HepG2 (cell line): Measurements from ENCODE around the gene HPCAL1.

Experiments used
- ARNT ChIP-seq: fragments of 450-650 bp; IDR thresholded peaks from 2 replicates; pipeline ENCODE4 v1.6.1; 2017
- CCAR2 ChIP-seq: fragments of 200-400 bp; formaldehyde crosslinking; optimal IDR thresholded peaks from 2 replicates; pipeline ENCODE3; 2018; ENCODE audit warnings: low read depth, mild to moderate bottlenecking, low read length, moderate library complexity
- MAFK ChIP-seq, 2 experiments: IDR thresholded peaks in 1 of 2; conservative IDR thresholded peaks in 1 of 2; 2 replicates each; pipeline ENCODE4 v1.6.1; 2011; ENCODE audit warnings: improper control_type of control experiment in 2 of 2, low read length in 2 of 2
- MYC ChIP-seq: sonication (generic); formaldehyde crosslinking; IDR thresholded peaks from 2 replicates; pipeline ENCODE4 v1.9.0; 2021; ENCODE audit warnings: missing genetic modification reagents, borderline replicate concordance
- TAF1 ChIP-seq: sonication (generic); formaldehyde crosslinking; IDR thresholded peaks from 2 replicates; pipeline ENCODE4 v1.4.0; 2020; ENCODE audit warnings: missing genetic modification reagents
- ZBTB1 ChIP-seq: sonication (generic); formaldehyde crosslinking; IDR thresholded peaks from 2 replicates; pipeline ENCODE4 v1.4.0; 2020; ENCODE audit warnings: missing genetic modification reagents, borderline replicate concordance
- ZFP36 ChIP-seq: fragments of 150-350 bp; IDR thresholded peaks from 2 replicates; pipeline ENCODE4 v1.6.1; 2018; ENCODE audit warnings: borderline replicate concordance, low read length, low read depth; ENCODE audit not compliant: partially characterized antibody
- ZNF253 ChIP-seq: sonication (generic); formaldehyde crosslinking; IDR thresholded peaks from 2 replicates; pipeline ENCODE4 v1.8.0; 2022; ENCODE audit warnings: mild to moderate bottlenecking, missing genetic modification reagents, borderline replicate concordance
- ZNF501 ChIP-seq: sonication (generic); formaldehyde crosslinking; IDR thresholded peaks from 2 replicates; pipeline ENCODE4 v1.5.1; 2020; ENCODE audit warnings: mild to moderate bottlenecking, moderate library complexity, missing genetic modification reagents
- TF ChIP-seq, protein P1 (sequence below), 2 experiments: fragments of 450-650 bp in 1 of 2; sonication (generic) in 1 of 2; formaldehyde crosslinking in 1 of 2; IDR thresholded peaks; 2 replicates each; pipeline versions ENCODE4 v1.6.1 to v1.8.0; 2016 to 2022; ENCODE audit warnings: antibody characterized with exemption in 1 of 2, mild to moderate bottlenecking in 1 of 2, missing genetic modification reagents in 1 of 2
- TF ChIP-seq, protein P2 (sequence below): sonication (generic); formaldehyde crosslinking; IDR thresholded peaks from 2 replicates; pipeline ENCODE4 v1.5.0; 2020; ENCODE audit warnings: mild to moderate bottlenecking, missing genetic modification reagents, moderate library complexity

DNA sequence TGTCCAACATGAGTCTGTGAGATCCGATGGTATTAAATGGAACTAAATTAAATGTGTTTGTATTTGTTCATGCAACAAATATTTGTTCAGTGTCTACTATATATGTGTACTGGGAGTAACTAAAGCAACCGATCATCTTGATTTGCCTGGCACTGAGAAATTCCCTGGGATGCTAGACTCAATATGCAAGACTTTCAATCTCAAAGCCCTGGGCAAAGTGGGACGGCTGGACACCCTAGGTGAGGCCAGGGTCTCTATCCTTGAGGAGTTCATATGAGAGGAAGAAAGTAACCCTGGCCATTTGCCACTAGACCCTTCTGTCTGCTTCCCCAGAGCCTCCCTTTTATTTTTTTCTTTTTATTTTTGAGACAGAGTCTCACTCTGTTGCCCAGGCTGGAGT lies 44.0 kb upstream of the HPCAL1 start:
- TF ChIP-seq ZBTB1 (CRISPR knock-in tag) (no peak), ZNF253 (CRISPR knock-in tag) (no peak), MAFK (conservative IDR thresholded peaks at IDR 0.05 in 1 of 2, IDR thresholded peaks at IDR 0.05 in 1 of 2; ENCODE audit: low read length in 2 of 2) (no peak), ZNF501 (CRISPR knock-in tag) (no peak), CCAR2 (no peak), ZFP36 (no peak), TAF1 (CRISPR knock-in tag) (no peak), MYC (no peak), ARNT (no peak)
- TF ChIP-seq, protein P1, sequence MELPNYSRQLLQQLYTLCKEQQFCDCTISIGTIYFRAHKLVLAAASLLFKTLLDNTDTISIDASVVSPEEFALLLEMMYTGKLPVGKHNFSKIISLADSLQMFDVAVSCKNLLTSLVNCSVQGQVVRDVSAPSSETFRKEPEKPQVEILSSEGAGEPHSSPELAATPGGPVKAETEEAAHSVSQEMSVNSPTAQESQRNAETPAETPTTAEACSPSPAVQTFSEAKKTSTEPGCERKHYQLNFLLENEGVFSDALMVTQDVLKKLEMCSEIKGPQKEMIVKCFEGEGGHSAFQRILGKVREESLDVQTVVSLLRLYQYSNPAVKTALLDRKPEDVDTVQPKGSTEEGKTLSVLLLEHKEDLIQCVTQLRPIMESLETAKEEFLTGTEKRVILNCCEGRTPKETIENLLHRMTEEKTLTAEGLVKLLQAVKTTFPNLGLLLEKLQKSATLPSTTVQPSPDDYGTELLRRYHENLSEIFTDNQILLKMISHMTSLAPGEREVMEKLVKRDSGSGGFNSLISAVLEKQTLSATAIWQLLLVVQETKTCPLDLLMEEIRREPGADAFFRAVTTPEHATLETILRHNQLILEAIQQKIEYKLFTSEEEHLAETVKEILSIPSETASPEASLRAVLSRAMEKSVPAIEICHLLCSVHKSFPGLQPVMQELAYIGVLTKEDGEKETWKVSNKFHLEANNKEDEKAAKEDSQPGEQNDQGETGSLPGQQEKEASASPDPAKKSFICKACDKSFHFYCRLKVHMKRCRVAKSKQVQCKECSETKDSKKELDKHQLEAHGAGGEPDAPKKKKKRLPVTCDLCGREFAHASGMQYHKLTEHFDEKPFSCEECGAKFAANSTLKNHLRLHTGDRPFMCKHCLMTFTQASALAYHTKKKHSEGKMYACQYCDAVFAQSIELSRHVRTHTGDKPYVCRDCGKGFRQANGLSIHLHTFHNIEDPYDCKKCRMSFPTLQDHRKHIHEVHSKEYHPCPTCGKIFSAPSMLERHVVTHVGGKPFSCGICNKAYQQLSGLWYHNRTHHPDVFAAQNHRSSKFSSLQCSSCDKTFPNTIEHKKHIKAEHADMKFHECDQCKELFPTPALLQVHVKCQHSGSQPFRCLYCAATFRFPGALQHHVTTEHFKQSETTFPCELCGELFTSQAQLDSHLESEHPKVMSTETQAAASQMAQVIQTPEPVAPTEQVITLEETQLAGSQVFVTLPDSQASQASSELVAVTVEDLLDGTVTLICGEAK (IDR thresholded peaks at IDR 0.05): no peak
- TF ChIP-seq, protein P1 (CRISPR knock-in tag; IDR thresholded peaks at IDR 0.05): no peak
- TF ChIP-seq, protein P2, sequence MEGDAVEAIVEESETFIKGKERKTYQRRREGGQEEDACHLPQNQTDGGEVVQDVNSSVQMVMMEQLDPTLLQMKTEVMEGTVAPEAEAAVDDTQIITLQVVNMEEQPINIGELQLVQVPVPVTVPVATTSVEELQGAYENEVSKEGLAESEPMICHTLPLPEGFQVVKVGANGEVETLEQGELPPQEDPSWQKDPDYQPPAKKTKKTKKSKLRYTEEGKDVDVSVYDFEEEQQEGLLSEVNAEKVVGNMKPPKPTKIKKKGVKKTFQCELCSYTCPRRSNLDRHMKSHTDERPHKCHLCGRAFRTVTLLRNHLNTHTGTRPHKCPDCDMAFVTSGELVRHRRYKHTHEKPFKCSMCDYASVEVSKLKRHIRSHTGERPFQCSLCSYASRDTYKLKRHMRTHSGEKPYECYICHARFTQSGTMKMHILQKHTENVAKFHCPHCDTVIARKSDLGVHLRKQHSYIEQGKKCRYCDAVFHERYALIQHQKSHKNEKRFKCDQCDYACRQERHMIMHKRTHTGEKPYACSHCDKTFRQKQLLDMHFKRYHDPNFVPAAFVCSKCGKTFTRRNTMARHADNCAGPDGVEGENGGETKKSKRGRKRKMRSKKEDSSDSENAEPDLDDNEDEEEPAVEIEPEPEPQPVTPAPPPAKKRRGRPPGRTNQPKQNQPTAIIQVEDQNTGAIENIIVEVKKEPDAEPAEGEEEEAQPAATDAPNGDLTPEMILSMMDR (CRISPR knock-in tag): no peak
